Measurements from ENCODE around the gene ZMYND11.
"Not testable (repeated sequence)": the region's sequence is repeated elsewhere in the genome, so short reads cannot be mapped to it uniquely, and the experiment has no call there.

- not testable (repeated sequence) for TF ChIP-seq CTCF (IDR thresholded peaks at IDR 0.05); EZH2 (IDR thresholded peaks at IDR 0.05; ENCODE audit: borderline replicate concordance, insufficient read depth, low read depth, low read length, poor library complexity, severe bottlenecking)
These were observed 165.3 kb downstream of the ZMYND11 start for GRCh38 chr10:300580-300979.
